ENCODE data around the gene LY6G5C.

Gene LY6G5C

GRCh38 chr6:31689249-31690110 lies 8.6 kb upstream of the LY6G5C start:
- DNase-seq: peak; percentile 13

GRCh38 chr6:31687860-31688693 lies 7.2 kb upstream of the LY6G5C start:
- DNase-seq: no peak

- no peak for DNase-seq
Observed at GRCh38 chr6:31687321-31687720, 6.5 kb upstream of the LY6G5C start.

GRCh38 chr6:31686483-31686882 lies 5.6 kb upstream of the LY6G5C start:
- no peak for DNase-seq

DNA sequence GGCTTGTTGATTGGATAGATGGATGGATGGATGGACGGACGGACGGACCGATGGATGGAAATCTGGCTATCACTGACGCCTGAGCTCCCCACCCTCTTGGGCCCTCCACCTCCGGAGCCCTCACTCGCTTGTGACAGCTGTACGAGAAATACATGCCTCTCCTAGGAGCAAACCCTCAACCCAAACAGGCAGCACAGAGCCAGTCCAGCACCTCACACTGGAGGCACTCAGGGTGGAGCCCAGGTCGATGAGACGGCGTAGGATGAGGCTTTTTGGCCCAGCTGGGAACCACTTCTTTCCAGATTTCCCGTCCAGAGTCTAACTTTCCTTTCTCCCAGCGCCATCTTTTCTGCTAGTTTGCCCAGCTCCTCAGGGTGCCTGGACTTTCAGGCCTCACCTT lies 2.7 kb upstream of the LY6G5C start:
- DNase-seq: no peak

- DNase-seq: peak; percentile 48
Observed at GRCh38 chr6:31681135-31681671, 336 bp upstream of the LY6G5C start.

GRCh38 chr6:31677955-31678354 lies 2.9 kb downstream of the LY6G5C start:
- DNase-seq: no peak

- DNase-seq: no peak
Observed at GRCh38 chr6:31676904-31677303, 4.0 kb downstream of the LY6G5C start.

GRCh38 chr6:31676322-31676903 lies 4.5 kb downstream of the LY6G5C start:
- DNase-seq: no peak

- DNase-seq: no peak
Observed at GRCh38 chr6:31669676-31670075, 11.2 kb downstream of the LY6G5C start, which contains the start of gene LY6G5B. Gene LY6G5B, plus strand, starts transcription at chr6:31669976. Its CDS starts 975 bp downstream, at chr6:31670951.

- no peak for DNase-seq
Observed at GRCh38 chr6:31666337-31666965, 14.4 kb downstream of the LY6G5C start.

DNA sequence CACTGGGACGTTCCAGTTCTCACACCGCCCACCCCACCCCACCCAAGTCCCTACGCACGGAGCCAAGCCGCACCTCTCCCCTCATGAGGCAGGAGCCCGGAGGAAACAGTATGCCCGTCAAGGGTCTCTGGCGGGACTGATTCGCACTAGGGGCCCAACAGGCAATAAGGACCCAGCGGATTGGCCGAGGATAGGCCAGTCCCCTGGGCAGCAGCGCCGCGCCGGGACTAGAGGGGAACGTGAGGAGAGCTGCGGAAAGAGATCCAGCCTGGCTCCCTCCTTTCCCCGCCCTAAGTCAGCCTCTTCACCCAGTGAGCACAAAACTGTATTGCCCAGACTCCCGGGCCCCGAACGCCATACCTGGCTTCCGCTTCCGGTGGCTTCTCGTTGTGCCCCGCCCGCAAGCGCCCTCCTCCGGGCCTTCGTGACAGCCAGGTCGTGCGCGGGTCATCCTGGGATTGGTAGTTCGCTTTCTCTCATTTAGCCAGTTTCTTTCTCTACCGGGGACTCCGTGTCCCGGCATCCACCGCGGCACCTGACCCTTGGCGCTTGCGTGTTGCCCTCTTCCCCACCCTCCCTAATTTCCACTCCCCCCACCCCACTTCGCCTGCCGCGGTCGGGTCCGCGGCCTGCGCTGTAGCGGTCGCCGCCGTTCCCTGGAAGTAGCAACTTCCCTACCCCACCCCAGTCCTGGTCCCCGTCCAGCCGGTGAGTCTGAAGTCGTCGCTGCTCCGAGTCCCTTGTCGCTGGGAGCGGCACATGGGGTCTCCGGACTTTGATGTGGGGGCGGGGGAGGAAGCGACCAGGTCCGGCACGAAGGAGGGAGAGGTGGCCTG lies 15.1 kb downstream of the LY6G5C start, which contains the start of gene CSNK2B:
CSNK2B (plus strand) TSS at position 580 of the 836 bp plus-strand sequence. CDS start 752 bp downstream, outside the sequence.
- DNase-seq: peak; percentile 97

DNA sequence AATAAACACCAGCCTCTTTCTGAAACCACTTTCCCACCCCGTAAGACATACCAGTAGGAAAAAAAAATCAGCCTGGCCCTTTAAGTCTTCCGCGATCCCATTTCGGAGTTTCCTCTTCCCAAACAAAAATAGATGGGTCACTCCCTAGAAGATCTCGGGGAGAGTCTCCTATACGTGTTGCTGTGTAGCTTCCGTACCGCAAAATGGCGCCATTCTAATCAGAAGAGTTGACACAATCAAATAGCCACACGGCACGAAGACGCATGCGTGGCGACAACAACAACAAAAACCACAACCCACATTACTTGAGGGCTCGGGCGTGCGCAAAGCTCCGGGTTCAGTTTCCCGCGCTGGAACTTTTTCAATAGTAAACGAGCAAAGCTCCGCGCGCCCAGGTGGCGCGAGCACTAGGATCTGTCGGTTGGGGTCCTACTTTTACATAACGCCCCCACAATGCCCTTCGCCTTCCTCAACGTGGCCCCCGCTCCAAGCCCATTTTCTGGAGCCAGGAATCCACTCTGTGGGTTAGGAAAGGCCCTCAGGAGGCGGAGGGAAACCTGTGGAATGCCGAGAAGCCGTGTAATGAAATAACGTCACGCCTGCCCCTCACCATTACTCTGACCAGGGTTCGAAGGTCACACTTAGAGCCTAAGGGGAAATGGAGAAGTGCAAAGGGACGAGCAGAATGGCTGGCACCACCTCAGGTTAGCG lies 15.9 kb downstream of the LY6G5C start, which contains the start of gene GPANK1:
GPANK1 (minus strand) TSS at position 208 of the 711 bp plus-strand sequence. CDS start 519 bp downstream, outside the sequence.
- DNase-seq: peak; percentile 86

- no peak for DNase-seq
Observed at GRCh38 chr6:31663961-31664789, 16.7 kb downstream of the LY6G5C start.

DNA sequence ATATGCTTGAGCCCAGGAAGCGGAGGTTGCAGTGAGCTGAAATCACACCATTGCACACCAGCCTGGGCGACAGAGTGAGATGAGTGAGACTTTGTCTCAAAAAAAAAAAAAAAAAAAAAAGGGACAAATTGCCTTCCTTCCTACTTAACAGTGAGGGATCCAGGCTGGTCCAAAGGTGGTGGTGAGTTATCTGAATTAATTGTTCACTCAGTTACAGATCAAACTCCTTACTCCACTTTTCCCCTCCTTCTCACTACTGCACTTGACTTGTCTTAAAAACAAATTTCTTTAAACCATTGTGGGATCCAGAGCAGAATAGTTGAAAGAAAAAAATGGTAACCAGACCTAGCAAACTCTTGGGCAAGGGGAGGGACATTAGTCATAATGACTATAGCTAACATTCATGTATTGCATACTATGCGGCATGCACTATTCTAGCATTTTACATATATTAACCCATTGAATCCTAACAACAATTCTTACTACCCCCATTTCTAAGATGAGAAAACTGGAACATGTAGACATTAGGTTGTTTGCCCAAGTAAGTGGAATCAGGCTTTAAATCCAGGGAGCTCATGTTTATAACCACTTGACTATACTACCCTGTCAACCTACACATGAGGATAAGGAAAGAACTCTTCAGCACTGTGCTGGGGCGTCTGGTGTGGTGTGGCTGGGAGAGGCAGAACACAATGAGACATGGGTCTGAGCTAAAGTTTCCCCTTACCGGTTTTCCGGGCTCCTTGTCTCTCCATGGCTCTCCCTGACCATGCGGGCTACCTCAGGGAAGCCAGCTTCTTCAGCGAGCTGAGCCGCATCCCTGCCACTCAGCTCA lies 17.5 kb downstream of the LY6G5C start:
- no peak for DNase-seq

- DNase-seq: no peak
Observed at GRCh38 chr6:31662124-31662723, 18.6 kb downstream of the LY6G5C start.

DNA sequence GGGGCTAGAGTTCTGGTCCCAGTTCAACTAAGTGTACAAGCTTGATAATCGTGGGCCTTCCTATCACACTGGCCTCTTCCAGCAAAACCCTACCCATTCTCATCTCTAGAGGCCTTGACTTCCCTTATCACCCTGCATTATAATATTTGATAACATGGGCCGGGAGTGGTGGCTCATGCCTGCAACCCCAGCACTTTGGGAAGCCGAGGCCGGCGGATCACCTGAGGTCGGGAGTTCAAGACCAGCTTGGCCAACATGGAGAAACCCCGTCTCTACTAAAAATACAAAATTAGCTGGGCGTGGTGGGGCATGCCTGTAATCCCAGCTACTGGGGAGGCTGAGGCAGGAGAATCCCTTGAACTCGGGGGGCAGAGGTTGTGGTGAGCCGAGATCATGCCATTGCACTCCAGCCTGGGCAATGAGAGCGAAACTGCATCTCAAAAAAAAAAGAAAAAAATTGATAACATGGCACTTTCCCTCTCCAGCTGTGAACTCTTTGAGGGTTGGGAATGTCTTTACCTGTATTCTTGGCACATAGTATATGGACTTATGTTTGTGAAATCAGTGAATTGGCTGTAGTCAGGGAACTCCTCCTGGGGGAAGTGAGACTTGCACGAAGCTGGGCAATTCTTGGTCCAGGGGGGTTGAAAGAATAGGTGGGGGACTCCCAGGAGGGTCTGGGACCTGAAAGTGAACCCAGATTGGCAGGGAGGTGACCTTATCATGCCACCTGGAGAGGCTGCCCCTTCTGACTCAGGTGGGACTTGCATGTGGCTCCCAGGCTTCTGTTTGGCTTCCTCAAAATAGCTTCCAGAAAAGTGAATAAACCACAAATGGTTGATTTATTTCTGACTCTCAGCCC lies 19.4 kb downstream of the LY6G5C start:
- DNase-seq: no peak

Measured in stimulated activated CD4-positive, alpha-beta T cell treated with anti-CD3 and anti-CD28 coated beads, Interleukin-4, amount 100 ng/mL, for 1 hour (primary cell).